Parathyroid adenoma (tissue), 2 donors: ENCODE results near the gene NOTCH1.
"Not testable (repeated sequence)": the region's sequence is repeated elsewhere in the genome, so short reads cannot be mapped to it uniquely, and the experiment has no call there.

Experiments
- H2AFZ ChIP-seq: fragments of 300-600 bp; sonication (generic); one replicate; pipeline ENCODE4 v1.7.0; 2017; ENCODE audit warnings: antibody characterized with exemption, mild to moderate bottlenecking
- H3K27ac ChIP-seq: fragments of 300-600 bp; sonication (generic); one replicate; pipeline ENCODE4 v1.7.0; 2017
- H3K27me3 ChIP-seq: fragments of 300-600 bp; sonication (generic); one replicate; pipeline ENCODE4 v1.7.0; 2017; ENCODE audit warnings: low read length; ENCODE audit not compliant: control insufficient read depth, insufficient read depth
- H3K36me3 ChIP-seq: fragments of 300-600 bp; sonication (generic); one replicate; pipeline ENCODE4 v1.7.0; 2017; ENCODE audit warnings: low read length; ENCODE audit not compliant: control insufficient read depth, insufficient read depth
- H3K4me1 ChIP-seq: fragments of 300-600 bp; sonication (generic); one replicate; pipeline ENCODE4 v1.7.0; 2017; ENCODE audit warnings: control low read depth
- H3K4me2 ChIP-seq: fragments of 300-600 bp; sonication (generic); one replicate; pipeline ENCODE4 v1.7.0; 2017; ENCODE audit warnings: low read length
- H3K4me3 ChIP-seq: fragments of 300-600 bp; sonication (generic); one replicate; pipeline ENCODE4 v1.7.0; 2017; ENCODE audit warnings: low read depth, low read length
- H3K79me2 ChIP-seq: fragments of 300-600 bp; sonication (generic); one replicate; pipeline ENCODE4 v1.7.0; 2017; ENCODE audit warnings: control low read depth
- H3K9ac ChIP-seq: fragments of 300-600 bp; sonication (generic); one replicate; pipeline ENCODE4 v1.7.0; 2017; ENCODE audit warnings: mild to moderate bottlenecking
- H3K9me3 ChIP-seq: fragments of 300-600 bp; sonication (generic); one replicate; pipeline ENCODE4 v1.7.0; 2017; ENCODE audit warnings: low read length; ENCODE audit not compliant: control insufficient read depth
- CTCF ChIP-seq: fragments of 300-600 bp; sonication (generic); IDR thresholded peaks from one replicate; pipeline ENCODE4 v1.7.0; 2017; ENCODE audit warnings: antibody characterized with exemption, mild to moderate bottlenecking
- donor health status: primary hyperparathyroidism.

The NOTCH1 gene

GRCh38 chr9:136584401-136584932, 38.6 kb upstream of the NOTCH1 start:
- no peaks in the 10 kb centered on the region for H3K79me2 ChIP-seq
- no peak overlapping the region for H3K27ac ChIP-seq
- no peak overlapping the region for H3K4me2 ChIP-seq
- no peaks in the 10 kb centered on the region for H3K27me3 ChIP-seq
- no peak for TF ChIP-seq CTCF
- no peak overlapping the region for H3K4me3 ChIP-seq
- no peaks in the 10 kb centered on the region for H3K9me3 ChIP-seq
- H3K9ac ChIP-seq = no peak overlapping the region
- H3K4me1 ChIP-seq = no peaks in the 10 kb centered on the region
- H3K36me3 ChIP-seq = no peaks in the 10 kb centered on the region
- no peak overlapping the region for H2AFZ ChIP-seq

- H3K9ac ChIP-seq = no peak overlapping the region
- no peak for TF ChIP-seq CTCF
- H3K79me2 ChIP-seq = no peaks in the 10 kb centered on the region
- no peak overlapping the region for H3K4me2 ChIP-seq
- H3K4me1 ChIP-seq = no peaks in the 10 kb centered on the region
- no peaks in the 10 kb centered on the region for H3K9me3 ChIP-seq
- H3K27me3 ChIP-seq = no peaks in the 10 kb centered on the region
- H3K27ac ChIP-seq = no peak overlapping the region
- H3K36me3 ChIP-seq = no peaks in the 10 kb centered on the region
- H3K4me3 ChIP-seq = no peak overlapping the region
- H2AFZ ChIP-seq = no peak overlapping the region
Observed at GRCh38 chr9:136582977-136583735, 37.3 kb upstream of the NOTCH1 start.

GRCh38 chr9:136581614-136582447, 36.0 kb upstream of the NOTCH1 start:
- H3K27me3 ChIP-seq = no peaks in the 10 kb centered on the region
- H3K9ac ChIP-seq = no peak overlapping the region
- no peaks in the 10 kb centered on the region for H3K36me3 ChIP-seq
- H2AFZ ChIP-seq = no peak overlapping the region
- no peak overlapping the region for H3K4me3 ChIP-seq
- no peaks in the 10 kb centered on the region for H3K79me2 ChIP-seq
- H3K4me1 ChIP-seq = no peaks in the 10 kb centered on the region
- no peak overlapping the region for H3K4me2 ChIP-seq
- no peaks in the 10 kb centered on the region for H3K9me3 ChIP-seq
- H3K27ac ChIP-seq = no peak overlapping the region
- TF ChIP-seq CTCF = no peak

GRCh38 chr9:136579650-136580219, 33.9 kb upstream of the NOTCH1 start:
- not testable (repeated sequence) for H3K36me3 ChIP-seq, H3K27ac ChIP-seq, H3K4me3 ChIP-seq

More at GRCh38 chr9:136579650-136580219, 33.9 kb upstream of the NOTCH1 start:
- not testable (repeated sequence) for H3K4me1 ChIP-seq, H3K9ac ChIP-seq, H3K4me2 ChIP-seq, H3K79me2 ChIP-seq, H2AFZ ChIP-seq, H3K27me3 ChIP-seq, H3K9me3 ChIP-seq
